ENCODE results near the gene TARS2.

The TARS2 gene

DNA sequence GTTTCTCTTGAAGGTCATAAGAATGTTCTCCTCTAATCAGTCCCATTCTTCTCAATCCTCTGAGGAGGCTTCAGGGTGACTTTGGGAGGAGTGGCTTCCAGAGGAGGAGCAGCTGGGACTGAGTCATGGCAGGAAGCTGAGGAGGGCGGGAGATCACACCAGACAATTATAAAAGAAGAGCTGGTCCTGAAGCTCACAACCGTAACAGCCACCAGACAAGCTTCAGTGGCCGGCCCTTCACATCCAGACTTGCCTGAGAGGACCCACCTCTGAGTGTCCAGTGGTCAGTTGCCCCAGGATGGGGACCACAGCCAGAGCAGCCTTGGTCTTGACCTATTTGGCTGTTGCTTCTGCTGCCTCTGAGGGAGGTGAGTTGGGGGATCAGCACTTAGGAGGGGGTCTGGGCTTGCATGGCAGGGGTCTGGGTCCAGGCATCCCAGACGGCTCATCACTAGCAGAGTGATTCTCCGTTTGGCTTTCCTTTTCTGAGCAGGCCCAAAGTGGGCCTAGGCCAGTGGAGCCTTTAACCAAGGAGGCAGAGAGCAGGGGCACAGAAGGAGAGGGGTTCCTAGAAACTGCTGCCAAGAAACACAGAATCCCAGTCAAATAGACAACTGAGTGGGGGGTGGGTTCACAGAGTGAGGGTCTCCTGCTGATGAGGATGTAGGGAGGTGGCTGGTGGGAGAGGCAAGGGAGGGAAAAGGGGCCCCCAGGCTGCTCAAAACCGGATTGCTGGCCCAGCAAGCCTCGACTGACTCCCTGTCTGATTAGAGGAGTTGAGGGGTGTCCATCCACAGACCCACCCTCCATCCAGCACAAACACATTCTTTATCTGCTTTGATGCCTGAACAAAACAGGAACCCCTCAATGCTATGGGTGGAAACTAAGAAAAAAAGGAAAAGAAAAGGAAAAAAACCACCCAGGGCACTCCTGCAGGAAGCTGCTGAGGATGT, 21.0 kb downstream of the TARS2 start, which contains the start of gene ECM1:
TSS of gene ECM1 (plus strand) at position 198 of the 953 bp plus-strand sequence. CDS start at position 299, 101 bp downstream.
- peak; percentile 92 for DNase-seq (ENCODE audit: low read depth)

DNA sequence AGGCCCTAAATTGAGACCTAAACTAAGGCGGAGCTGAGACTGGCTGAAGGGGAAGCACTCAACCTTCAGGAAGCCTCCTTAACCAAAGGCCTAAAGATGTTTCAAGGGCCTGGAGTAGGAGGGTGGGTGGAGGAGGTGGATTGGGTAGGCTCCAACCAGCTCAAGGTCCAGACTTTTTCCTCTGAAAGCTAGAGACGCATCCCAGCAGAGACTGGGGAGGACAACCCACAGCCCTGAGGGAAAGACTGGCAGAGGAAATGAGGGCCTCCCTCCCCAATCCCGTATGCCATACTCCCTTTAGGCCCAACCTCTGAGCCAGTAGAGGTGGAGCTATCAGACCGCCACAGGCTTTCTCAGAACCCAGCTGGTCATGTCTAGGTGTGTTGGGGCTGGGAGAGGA, 21.8 kb downstream of the TARS2 start:
- peak; percentile 53 for DNase-seq (ENCODE audit: low read depth)

DNA sequence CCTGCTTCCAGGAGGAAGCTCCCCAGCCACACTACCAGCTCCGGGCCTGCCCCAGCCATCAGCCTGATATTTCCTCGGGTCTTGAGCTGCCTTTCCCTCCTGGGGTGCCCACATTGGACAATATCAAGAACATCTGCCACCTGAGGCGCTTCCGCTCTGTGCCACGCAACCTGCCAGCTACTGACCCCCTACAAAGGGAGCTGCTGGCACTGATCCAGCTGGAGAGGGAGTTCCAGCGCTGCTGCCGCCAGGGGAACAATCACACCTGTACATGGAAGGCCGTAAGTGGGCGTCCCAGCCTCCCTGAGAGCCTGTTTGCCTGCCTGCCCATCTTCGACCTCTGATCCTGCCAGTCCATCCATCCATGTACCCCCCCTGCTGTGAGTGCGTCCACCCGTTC, 24.3 kb downstream of the TARS2 start:
- no peak for DNase-seq (ENCODE audit: low read depth)

DNA sequence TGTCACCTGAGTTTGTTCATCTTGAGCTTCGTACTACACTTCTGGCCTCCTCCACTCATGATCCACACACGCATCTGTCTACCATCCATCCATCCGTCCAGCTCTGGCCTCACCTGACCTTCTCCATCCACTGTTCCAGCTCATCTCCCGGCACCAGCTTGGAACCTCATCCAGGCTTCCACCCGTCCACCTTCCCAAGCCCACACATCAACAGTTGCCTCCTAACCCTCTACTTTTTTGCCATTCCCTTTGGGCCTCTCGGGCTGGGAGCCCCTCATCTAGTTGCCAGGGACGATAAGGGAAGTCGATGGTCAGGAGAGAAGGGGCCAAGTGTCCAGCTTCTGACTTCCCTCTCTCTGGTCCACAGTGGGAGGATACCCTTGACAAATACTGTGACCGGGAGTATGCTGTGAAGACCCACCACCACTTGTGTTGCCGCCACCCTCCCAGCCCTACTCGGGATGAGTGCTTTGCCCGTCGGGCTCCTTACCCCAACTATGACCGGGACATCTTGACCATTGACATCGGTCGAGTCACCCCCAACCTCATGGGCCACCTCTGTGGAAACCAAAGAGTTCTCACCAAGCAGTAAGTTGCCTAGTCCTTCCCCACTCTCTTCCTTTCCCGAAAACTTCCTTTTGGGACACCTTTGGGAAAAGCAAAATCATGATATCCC, 24.9 kb downstream of the TARS2 start:
- no peak for DNase-seq (ENCODE audit: low read depth)

DNA sequence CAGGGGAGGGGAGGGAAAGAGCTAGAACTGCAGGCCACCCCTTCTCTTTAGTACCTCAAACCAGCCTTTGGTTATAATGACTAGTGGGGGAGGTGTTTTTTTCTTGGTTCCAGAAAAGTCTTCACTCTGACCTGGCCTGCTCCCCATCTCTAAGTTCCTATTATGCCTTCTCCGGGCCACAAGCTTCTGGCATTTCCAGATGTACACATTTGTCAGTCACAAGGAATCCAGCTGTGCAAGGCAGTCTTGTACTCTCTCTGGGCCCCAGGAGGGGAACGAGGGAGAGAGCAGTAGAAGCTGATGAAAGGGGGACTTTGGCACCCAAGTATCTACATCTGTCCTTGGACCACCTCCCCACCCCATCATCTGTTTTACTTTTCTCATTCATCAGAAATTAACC, 25.6 kb downstream of the TARS2 start:
- DNase-seq (ENCODE audit: low read depth) = no peak

DNA sequence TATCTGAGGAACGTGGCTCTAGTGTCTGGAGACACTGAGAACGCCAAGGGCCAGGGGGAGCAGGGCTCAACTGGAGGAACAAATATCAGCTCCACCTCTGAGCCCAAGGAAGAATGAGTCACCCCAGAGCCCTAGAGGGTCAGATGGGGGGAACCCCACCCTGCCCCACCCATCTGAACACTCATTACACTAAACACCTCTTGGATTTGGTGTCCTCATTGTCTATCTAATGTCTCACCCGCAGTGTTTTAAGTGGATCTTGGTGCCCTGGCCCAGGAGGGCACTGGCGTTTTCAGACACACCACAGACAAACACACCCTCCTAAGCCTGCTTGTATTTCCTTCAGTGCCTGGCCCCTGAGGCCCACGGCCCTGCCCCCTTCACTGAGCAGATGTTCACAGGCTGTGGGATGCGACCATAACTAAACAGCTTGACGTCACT, 26.2 kb downstream of the TARS2 start:
- peak; percentile 38 for DNase-seq (ENCODE audit: low read depth)

DNA sequence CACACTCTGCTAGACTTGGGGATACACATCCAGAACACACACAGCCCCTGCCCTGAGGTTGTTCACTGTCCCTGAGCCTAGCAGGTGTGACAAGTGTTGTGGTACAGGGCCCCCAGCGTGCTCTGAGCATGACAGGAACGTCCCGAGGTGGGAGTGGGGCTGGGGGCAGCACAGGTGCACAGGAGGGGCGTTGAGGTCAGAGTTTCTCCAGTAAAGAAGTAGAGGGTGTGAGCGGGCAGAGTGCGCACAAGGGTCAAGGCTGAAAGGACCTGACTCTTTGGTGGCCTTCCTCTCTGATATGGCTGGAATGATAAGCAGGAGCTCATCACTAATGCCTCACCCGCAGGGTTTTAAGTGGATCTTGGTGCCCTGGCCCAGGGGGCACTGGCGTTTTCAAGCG, 27.0 kb downstream of the TARS2 start:
- no peak for DNase-seq (ENCODE audit: low read depth)

DNA sequence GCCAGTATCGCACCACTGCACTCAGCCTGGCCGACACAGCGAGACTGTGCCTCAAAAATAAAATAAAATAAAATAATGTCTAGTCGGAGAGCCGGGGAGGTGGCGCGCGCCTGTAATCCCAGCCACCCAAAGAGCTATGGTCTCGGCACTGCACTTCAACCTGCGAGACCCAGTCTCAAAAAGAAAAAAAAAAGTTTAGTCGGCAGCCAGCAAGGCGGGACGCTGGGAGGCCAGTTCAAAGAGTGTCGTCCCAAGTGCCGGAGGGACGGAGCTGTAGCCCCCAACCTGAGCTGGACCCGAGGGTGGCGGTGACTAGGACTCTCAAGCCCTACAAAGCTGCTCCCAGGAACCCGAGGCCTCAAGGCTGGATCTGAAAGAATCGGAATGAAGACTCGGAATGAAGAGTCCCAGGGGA, 27.7 kb downstream of the TARS2 start:
- DNase-seq (ENCODE audit: low read depth) = no peak

DNA sequence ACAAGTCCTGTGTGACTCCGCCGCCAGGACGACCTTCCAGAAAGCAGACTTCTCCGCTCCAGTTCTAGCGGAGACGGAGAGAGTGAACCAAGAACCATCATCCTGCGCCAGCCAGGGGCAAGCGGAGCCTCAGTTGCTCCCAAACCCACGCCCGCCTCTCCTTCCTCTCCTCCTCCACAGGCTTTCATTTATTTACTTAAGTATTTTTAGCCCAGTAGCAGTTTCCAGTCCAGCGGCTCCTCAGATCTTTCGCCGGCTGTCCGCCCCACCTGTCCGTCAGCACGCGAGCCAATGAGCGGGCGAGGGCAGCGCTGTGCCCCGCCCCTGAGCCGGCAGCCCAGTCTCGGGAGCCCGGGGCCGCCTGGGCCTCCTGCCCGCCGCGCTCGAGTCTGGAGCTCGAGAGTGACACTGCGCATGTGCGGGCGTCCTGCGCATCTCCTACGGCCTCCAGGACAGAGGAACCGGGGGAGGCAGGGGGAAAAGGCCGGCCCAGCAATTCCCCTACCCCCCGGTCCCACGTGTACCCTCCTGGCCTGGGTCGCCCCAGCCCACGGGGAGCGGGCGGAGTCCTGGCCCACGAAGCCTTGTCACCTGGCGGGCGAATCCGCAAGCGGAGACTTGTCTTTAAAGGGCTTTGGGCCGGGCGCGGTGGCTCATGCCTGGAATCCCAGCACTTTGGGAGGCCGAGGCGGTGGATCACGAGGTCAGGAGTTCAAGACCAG, 28.3 kb downstream of the TARS2 start, which contains the start of gene FALEC:
TSS of gene FALEC (plus strand) at position 425 of the 722 bp plus-strand sequence.
- peak; percentile 97 for DNase-seq (ENCODE audit: low read depth)

DNA sequence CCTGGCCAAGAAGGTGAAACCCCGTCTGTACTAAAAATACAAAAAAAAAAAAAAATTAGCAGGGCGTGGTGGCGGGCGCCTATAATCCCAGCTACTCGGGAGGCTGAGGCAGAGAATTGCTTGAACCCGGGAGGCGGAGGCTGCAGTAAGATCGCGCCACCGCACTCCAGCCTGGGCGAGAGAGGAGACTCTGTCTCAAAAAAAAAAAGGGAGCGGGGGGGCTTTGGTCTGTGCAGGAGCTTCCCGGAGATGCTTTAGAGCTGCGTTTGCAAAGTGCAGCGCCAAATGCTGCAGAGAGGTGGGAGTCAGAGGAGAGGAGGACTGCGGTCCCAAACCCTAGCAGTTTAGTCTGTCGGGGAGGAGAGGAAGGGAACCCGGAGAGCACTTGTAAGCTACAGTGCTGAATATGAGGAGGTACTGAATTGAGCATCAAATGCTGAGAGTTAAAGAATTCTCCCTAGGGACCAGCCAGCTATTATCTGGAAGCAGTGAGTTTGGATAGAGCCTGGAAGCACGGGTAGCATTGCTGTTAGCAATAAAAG, 28.9 kb downstream of the TARS2 start:
- peak; percentile 33 for DNase-seq (ENCODE audit: low read depth)

DNA sequence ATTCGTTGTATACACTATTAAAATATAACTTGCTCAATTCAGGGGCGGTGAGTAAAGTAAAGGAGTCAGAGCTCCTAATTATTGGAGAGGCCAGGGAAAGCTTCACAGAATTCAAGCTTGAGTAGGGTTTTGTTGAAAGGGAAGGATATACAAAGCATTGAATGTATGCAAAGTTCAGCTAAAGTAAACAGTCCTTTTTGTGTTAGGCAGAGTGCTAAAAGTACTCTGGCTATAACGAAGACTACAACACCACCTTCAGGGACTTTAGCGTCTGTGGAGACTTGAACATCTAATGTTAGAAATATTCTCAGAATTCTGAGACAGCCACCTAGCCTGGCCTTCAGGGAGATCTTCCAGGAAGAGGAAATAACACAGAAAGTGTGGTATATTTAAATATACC, 29.4 kb downstream of the TARS2 start:
- peak; percentile 12 for DNase-seq (ENCODE audit: low read depth)

DNA sequence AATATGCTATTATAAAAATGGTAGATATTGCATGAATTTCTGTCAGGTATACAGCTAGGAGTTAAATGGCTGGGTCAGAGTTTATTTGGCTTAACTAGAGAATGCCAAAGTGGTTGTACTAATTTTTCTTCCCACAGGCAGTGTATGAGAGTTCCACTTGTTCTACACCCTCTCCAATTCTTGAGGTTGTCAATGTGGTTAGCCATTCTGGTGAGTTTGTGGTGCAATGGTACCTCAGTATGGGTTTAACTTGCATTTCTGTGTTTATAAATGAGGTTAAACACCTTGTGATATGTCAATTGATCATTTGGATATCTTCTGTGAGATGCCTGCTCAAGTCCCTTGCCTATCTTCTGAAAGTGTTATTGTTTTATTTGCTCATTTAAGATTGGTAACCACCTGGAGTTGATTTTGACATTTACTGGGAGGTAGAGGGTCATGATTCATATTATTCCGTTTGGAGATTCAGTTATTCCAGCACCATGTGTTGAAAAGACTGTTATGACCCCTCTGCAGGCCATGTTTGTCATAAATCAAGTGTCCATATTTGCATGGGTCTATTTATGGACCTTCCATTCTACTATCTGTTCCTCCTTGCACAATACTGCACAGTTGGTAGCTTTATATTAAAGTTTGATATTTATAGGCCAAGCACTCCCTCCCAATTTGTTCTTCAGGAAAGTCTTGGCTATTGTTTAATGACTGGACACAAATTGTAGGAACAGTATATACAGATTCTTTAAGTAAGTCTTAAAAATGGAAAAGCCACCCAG, 34.2 kb downstream of the TARS2 start:
- no peak for DNase-seq (ENCODE audit: low read depth)

DNA sequence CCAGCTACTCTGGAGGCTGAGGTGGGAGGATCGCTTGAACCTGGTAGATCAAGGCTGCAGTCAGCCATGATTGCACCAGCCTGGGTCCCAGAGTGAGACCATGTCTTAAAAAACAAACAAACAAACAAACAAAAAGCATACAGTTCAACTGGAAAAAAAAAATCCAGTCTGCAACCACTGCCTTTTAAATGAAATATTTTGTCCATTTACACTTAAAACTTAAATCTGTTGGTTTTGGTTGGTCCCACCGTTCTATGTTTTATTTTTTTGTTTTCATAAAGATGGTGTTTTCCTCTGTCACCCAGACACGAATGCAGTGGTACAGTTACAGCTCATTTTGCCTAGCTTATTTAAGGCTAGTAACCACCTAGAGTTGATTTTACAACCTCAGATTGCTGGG, 38.1 kb downstream of the TARS2 start:
- DNase-seq (ENCODE audit: low read depth) = no peak

DNA sequence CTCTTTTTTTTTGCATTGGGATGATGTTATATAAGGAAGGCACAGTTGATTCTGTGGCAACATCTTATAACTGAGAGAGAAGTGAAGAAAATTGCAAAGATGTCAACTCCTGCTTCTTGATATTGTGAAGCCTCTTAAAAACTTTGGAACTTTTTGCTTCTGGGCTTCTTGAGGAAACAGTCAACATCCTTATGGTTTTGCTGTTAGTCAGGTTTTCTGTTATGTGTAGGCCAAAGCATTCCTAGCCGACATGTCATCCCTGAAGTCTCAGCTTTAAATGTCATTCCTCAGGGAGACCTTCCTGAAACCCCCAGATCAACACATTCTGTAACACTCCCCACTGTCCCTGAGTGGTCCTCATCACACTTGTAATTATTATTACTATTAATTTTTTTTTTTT, 41.0 kb downstream of the TARS2 start:
- peak; percentile 86 for DNase-seq (ENCODE audit: low read depth)

DNA sequence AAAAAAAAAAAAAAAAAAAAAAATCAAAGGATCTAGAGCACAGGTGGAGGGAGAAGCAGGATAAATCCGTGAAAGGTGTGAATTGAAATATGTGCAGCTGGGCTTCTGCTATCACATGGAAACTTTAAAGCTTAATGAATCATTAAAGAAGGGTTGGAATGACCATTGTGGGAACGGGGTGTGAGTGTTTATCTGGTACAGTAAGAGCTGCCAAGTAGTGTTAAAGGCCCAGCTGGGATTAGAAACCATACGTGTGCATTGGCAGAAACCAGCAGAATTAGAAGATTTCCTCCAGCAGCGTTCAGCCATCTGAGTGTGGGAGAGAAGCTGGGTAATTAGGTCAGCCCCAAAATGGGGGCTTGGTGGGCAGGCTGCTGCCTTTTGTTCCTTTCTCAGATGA, 41.8 kb downstream of the TARS2 start:
- peak; percentile 78 for DNase-seq (ENCODE audit: low read depth)

DNA sequence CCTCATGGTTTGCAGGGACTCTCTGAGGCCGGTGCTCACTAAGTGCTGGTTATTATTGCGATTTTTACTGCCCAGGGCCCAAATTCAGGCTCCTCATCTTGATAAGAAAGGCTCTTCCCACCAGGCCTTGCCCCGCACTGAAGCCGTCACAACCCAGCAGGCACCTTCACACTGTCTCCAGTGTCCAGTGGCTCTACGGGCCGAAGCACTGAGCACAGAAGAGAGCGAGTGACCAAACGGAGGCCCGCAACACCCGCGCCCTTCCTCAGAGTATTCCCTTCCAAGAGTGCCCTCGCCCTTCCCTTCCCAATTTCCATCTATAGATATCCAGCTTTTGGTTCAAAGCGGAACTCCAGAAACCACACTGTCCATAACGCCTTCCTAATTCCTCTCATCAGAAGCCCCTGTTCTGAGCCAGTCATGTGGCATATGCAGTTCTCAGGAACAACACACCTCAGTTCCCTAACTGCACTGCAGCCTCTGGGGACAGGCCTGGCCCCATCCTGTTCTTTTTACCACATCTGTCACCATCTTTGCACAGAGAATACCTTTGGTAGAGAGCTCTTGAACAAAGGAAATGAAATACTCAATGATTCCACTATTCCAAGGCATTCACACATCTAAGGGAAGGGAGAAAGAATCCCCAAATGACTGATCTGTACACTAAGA, 43.4 kb downstream of the TARS2 start:
- no peak for DNase-seq (ENCODE audit: low read depth)

DNA sequence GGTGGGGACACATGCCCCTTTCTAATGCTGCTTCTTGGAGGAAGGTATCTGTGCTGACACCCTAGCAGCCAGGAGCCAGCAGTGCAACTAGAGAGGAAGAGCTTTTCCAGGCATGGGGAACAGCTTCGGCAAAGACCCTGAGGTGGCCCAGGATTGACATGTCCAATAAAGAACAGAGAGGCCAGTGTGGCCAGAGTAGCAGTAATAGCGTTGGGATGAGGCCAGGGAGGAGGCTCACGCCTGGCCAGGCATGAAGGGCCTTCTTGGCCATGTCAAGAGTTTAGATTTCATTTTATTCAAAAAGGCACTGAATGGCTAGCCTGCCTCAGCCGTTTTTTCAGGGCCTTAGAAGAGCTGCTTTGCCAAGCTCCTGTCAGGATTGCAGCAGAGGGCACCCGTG, 45.6 kb downstream of the TARS2 start:
- DNase-seq (ENCODE audit: low read depth) = no peak

DNA sequence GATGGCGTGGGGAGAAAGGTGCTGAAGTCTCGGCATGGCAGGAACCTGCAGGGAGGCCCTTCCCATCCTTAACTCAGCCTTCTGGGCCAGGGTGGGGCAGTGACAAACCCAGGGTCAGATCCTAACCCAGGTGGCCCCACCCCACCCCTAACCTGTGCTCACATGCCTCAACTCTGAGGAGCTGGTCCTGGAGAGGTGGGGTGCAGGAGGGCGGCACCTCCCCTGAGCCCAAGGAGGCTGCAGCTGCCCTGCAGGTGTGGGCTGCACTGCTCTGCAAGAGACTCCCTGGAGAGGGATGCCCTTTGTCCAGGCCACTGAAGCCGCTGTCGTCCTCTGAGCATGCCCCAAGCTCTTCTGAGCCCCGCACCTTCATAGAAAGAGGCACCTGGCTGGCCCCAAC, 46.8 kb downstream of the TARS2 start:
- DNase-seq (ENCODE audit: low read depth) = no peak

DNA sequence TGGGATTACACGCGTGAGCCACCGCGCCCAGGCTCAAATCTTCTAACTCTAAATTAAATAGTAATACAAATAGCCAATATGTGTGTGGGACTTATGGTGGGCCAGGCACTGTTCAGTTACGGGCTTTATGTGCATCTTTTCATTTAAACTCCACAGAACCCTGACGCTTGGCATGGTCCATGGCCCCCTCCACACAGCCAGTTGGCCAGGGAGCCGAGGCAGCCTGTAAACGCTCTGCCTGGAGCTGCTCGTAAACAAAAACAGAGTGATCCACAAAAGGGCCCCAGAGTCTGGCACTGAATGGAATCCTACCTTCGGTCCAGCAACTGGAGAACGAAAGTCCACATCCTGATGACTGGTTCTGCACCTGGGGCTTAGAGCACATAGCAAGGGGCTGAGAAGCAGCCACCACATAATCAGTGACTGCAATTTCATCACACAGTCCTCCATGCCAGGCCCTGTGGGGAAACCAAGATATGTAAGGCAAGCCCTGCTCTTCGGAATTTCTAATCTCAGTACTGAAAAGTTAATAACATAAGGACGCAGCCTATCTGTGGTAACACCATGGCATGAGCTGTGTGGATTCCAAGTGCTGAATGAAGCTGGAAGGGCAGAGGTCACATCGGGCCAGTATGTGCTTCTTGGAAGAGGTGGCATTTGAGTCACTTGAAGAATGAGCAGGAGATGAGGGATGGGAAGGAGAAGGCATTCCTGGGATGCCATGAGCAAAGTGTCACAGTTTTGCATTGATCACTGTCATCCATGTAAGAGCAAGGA, 48.5 kb downstream of the TARS2 start:
- peak; percentile 91 for DNase-seq (ENCODE audit: low read depth)

Data from EH (cell line).